ENCODE results near the gene FBXW8.

- TF ChIP-seq POLR2AphosphoS5 (IDR thresholded peaks at IDR 0.05; ENCODE audit: borderline replicate concordance, low read depth, low read length) (no peak), EZH2 (IDR thresholded peaks at IDR 0.05) (no peak), FOXP2 (optimal IDR thresholded peaks at IDR 0.05; ENCODE audit: control extremely low read depth, extremely low read length, insufficient read depth) (no peak)
These were observed 23.5 kb upstream of the FBXW8 start for GRCh38 chr12:116887244-116887643.
